HepG2 (cell line): Measurements from ENCODE around the gene CLPX. TPM values are rescaled to one million over a fixed set of nuclear protein-coding genes. Genes with fewer than 3 reads are reported as not detected.

Experiments used
- ATAC-seq: fragments of 200-7000 bp; cut with Tn5 transposase; 3 replicates; pipeline ENCODE4 v1.9.1; 2020; ENCODE audit warnings: mild to moderate bottlenecking, moderate library complexity
- BruUV-seq: library from RNA; stranded (reverse); fragments of 400-500 nt; replicated peaks from 2 replicates; lab custom pipeline; 2021; lab: Mats Ljungman, UMichigan
- CTCF ChIA-PET: fragments of 300-600 bp; formaldehyde crosslinking; extraction: SDS; loops from one replicate; lab custom pipeline; 2021; ENCODE audit warnings: low total read pairs, inconsistent platforms, low intra/inter-chr PET ratio; lab: Yijun Ruan, JAX
- POLR2A ChIA-PET: fragments of 350-600 bp; sonication (Branson Sonifier 250); formaldehyde crosslinking; loops from one replicate; lab custom pipeline; 2020; ENCODE audit warnings: antibody characterized with exemption, inconsistent platforms; lab: Yijun Ruan, JAX
- DNase-seq: peaks from one replicate; pipeline ENCODE4 v3.0.0-alpha.2; 2015; ENCODE audit warnings: low spot score
- FAIRE-seq: peaks from 3 replicates; lab custom pipeline; 2011; peaks lifted over from hg19 to GRCh38; lab: Jason Lieb, UNC
- H2AFZ ChIP-seq: one replicate; pipeline ENCODE4 v1.6.1; 2011; ENCODE audit warnings: low read length, inconsistent platforms
- H3K27ac ChIP-seq: fragments of 300-600 bp; 3 replicates; pipeline ENCODE4 v1.8.0; 2011; ENCODE audit warnings: mixed run types, mild to moderate bottlenecking, mixed read lengths, low read length, inconsistent platforms; ENCODE audit not compliant: insufficient read depth; ENCODE audit errors: extremely low read length
- H3K27me3 ChIP-seq, 2 experiments: fragments of 200-600 bp in 1 of 2; 2 replicates in 1 of 2; 3 replicates in 1 of 2; pipeline versions ENCODE4 v1.6.0 to v1.8.0; 2011; ENCODE audit warnings: low read length in 2 of 2, mild to moderate bottlenecking in 2 of 2, moderate library complexity in 2 of 2, inconsistent platforms in 1 of 2; ENCODE audit not compliant: insufficient read depth in 2 of 2, control insufficient read depth in 1 of 2
- H3K36me3 ChIP-seq, 2 experiments: fragments of 200-600 bp in 1 of 2; replicated peaks in 1 of 2; 2 replicates in 1 of 2; 3 replicates in 1 of 2; pipeline versions ENCODE4 v1.5.1 to v1.8.0; 2011; ENCODE audit warnings: low read length in 2 of 2, inconsistent platforms in 1 of 2; ENCODE audit not compliant: insufficient read depth in 2 of 2, control insufficient read depth in 1 of 2
- H3K4me1 ChIP-seq: 2 replicates; pipeline ENCODE4 v1.5.1; 2012; ENCODE audit warnings: low read length, inconsistent platforms; ENCODE audit not compliant: insufficient read depth
- H3K4me2 ChIP-seq: 2 replicates; pipeline ENCODE4 v1.6.0; 2011; ENCODE audit warnings: low read depth, low read length, inconsistent platforms
- H3K4me3 ChIP-seq, 3 experiments: fragments of 200-600 bp in 1 of 3; sonication (generic), shearing (Covaris generic) in 1 of 3; replicated peaks in 1 of 3; 2 replicates each; pipeline ENCODE4 v1.5.1; 2011 to 2016; ENCODE audit warnings: low read length in 3 of 3, inconsistent platforms in 2 of 3, low read depth in 2 of 3, mild to moderate bottlenecking in 2 of 3, control low read depth in 1 of 3, mixed read lengths in 1 of 3; ENCODE audit not compliant: insufficient read depth in 1 of 3
- H3K79me2 ChIP-seq: one replicate; pipeline ENCODE4 v1.6.1; 2011; ENCODE audit warnings: low read length, inconsistent platforms; ENCODE audit not compliant: insufficient read depth
- H3K9ac ChIP-seq: 2 replicates; pipeline ENCODE4 v1.6.0; 2011; ENCODE audit warnings: mild to moderate bottlenecking, low read depth, low read length, inconsistent platforms; ENCODE audit not compliant: insufficient read depth
- H3K9me3 ChIP-seq: 2 replicates; pipeline ENCODE4 v1.5.1; 2012; ENCODE audit warnings: mild to moderate bottlenecking, low read length
- H4K20me1 ChIP-seq: 2 replicates; pipeline ENCODE4 v1.6.0; 2011; ENCODE audit warnings: inconsistent platforms, mild to moderate bottlenecking, low read length, moderate library complexity; ENCODE audit not compliant: insufficient read depth
- ATF7 ChIP-seq, 2 experiments: fragments of 450-650 bp in 1 of 2; sonication (generic) in 1 of 2; formaldehyde crosslinking in 1 of 2; IDR thresholded peaks; 2 replicates each; pipeline versions ENCODE4 v1.4.0 to v1.6.1; 2016 to 2020; ENCODE audit warnings: antibody characterized with exemption in 1 of 2, mild to moderate bottlenecking in 1 of 2, missing genetic modification reagents in 1 of 2
- ATRX ChIP-seq: sonication (generic); formaldehyde crosslinking; IDR thresholded peaks from 2 replicates; pipeline ENCODE4 v1.4.0; 2020; ENCODE audit warnings: missing genetic modification reagents, borderline replicate concordance
- GFI1 ChIP-seq: sonication (generic); formaldehyde crosslinking; IDR thresholded peaks from 2 replicates; pipeline ENCODE4 v1.5.0; 2020; ENCODE audit warnings: missing genetic modification reagents, mild to moderate bottlenecking, borderline replicate concordance
- MAFF ChIP-seq: IDR thresholded peaks from 2 replicates; pipeline ENCODE4 v1.6.1; 2011; ENCODE audit warnings: low read depth, low read length, improper control_type of control experiment
- MBNL3 ChIP-seq: fragments of 250-450 bp; sonication (Bioruptor Pico); conservative IDR thresholded peaks from 2 replicates; pipeline ENCODE4 v1.8.0; 2022; ENCODE audit warnings: mild to moderate bottlenecking, inconsistent platforms
- NAIF1 ChIP-seq: sonication (generic); formaldehyde crosslinking; IDR thresholded peaks from 2 replicates; pipeline ENCODE4 v1.5.0; 2020; ENCODE audit warnings: mild to moderate bottlenecking, missing genetic modification reagents, borderline replicate concordance
- NONO ChIP-seq, 2 experiments: fragments of 450-650 bp in 1 of 2; sonication (generic) in 1 of 2; formaldehyde crosslinking in 1 of 2; IDR thresholded peaks in 1 of 2; conservative IDR thresholded peaks in 1 of 2; 2 replicates each; pipeline versions ENCODE4 v1.6.1 to v1.8.0; 2017 to 2022; ENCODE audit warnings: mild to moderate bottlenecking in 1 of 2, missing genetic modification reagents in 1 of 2, moderate library complexity in 1 of 2
- NR3C1 ChIP-seq: sonication (generic); formaldehyde crosslinking; IDR thresholded peaks from 2 replicates; pipeline ENCODE4 v1.4.0; 2020; ENCODE audit warnings: missing genetic modification reagents
- ONECUT2 ChIP-seq: sonication (generic); formaldehyde crosslinking; IDR thresholded peaks from 2 replicates; pipeline ENCODE4 v1.4.0; 2020; ENCODE audit warnings: missing genetic modification reagents
- PHF5A ChIP-seq: IDR thresholded peaks from one replicate; pipeline ENCODE4 v1.6.1; 2018; ENCODE audit warnings: low read depth, missing genetic modification reagents; ENCODE audit not compliant: unreplicated experiment
- SOX5 ChIP-seq: IDR thresholded peaks from 2 replicates; pipeline ENCODE4 v1.6.1; 2016; ENCODE audit warnings: borderline replicate concordance
- ZNF10 ChIP-seq: sonication (generic); formaldehyde crosslinking; IDR thresholded peaks from 2 replicates; pipeline ENCODE4 v1.4.0; 2020; ENCODE audit warnings: mild to moderate bottlenecking, low read depth, missing genetic modification reagents, borderline replicate concordance
- ZNF205 ChIP-seq: IDR thresholded peaks from 2 replicates; pipeline ENCODE4 v1.6.1; 2018; ENCODE audit warnings: missing biosample characterization, missing genetic modification reagents
- ZNF225 ChIP-seq: sonication (generic); formaldehyde crosslinking; IDR thresholded peaks from 2 replicates; pipeline ENCODE4 v1.4.0; 2020; ENCODE audit warnings: mild to moderate bottlenecking, missing genetic modification reagents
- ZNF670 ChIP-seq: sonication (generic); formaldehyde crosslinking; IDR thresholded peaks from 2 replicates; pipeline ENCODE4 v1.8.0; 2022; ENCODE audit warnings: mild to moderate bottlenecking, missing genetic modification reagents, borderline replicate concordance
- ZNF782 ChIP-seq: sonication (generic); formaldehyde crosslinking; IDR thresholded peaks from 2 replicates; pipeline ENCODE4 v1.4.0; 2020; ENCODE audit warnings: missing genetic modification reagents, mild to moderate bottlenecking, borderline replicate concordance
- WGBS: methylation state at CpG from one replicate; pipeline ENCODE4 v1.1.6; 2017; ENCODE audit warnings: low lambda C conversion rate; 5-methylcytosine and 5-hydroxymethylcytosine counted together
- in situ Hi-C: cut with HindIII; loops from 2 replicates; pipeline ENCODE4 v1.10.0; 2017; ENCODE audit warnings: low pct_unique_long_range_greater_than_20kb; ENCODE audit not compliant: extremely low pct_ligation_motif_present
- intact Hi-C: fragments of 100-400 bp; cut with micrococcal nuclease; formaldehyde crosslinking; loops from one replicate; pipeline ENCODE4 v1.10.0; 2022; ENCODE audit not compliant: unreplicated experiment
- polyA plus RNA-seq, 8 experiments: library from polyadenylated mRNA; depleted of rRNA in 3 of 8; stranded (reverse) in 7 of 8; unstranded in 1 of 8; fragments of >200 nt; fragmentation: Illumina TruSeq in 4 of 8; extraction: Trizol in 4 of 8; gene quantifications; 2 replicates each; pipeline versions ENCODE4 v1.2.1 to v1.2.3, GENCODE V29; 2011 to 2016; ENCODE audit warnings: low read depth in 4 of 8, missing spikeins in 1 of 8, mixed read lengths in 1 of 8; ENCODE audit not compliant: insufficient read depth in 1 of 8
- total RNA-seq, 5 experiments: library from RNA; depleted of rRNA; stranded (reverse); fragments of >200 nt; fragmentation: Illumina TruSeq; extraction: Trizol; gene quantifications; 2 replicates each; pipeline ENCODE4 v1.2.3, GENCODE V29; 2016; ENCODE audit warnings: low read depth in 1 of 5
- TF ChIP-seq, protein P1 (sequence below): sonication (generic); formaldehyde crosslinking; IDR thresholded peaks from 2 replicates; pipeline ENCODE4 v1.9.0; 2021; ENCODE audit warnings: missing genetic modification reagents, mild to moderate bottlenecking, borderline replicate concordance

CLPX gene
- total and polyA plus RNA-seq, 2 of the 13 experiments (the other 11 are each of a cell fraction or from before 2014, with no cell fraction given), result 33.9 to 61.3 TPM

DNA sequence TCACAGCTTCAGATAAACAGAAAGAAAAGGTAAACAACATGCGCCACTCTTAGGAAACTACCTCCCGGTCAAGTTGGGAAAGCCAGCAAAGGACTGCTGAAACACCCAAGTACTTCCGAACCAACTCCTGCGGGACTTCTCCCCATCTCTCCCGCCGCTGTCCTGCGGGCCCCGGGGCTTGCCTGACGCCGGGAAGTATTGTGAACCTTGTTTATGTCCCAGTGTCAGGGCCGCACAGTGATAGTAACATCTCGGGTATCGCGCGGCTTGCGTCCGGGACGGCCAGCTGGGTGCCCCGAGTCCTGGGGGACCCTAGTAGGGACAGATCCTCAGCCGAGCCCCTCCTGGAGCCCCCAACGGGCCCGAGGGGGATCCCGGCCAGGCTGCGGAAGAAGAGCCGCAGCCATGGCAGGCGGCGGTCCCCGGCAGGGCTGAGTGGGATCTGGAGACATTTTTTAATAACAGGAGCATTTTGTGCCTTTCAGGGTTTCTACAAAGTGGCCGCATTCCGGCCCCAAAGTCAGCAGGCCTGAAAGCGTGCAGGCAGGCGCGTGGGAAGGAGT lies 756 bp downstream of the CLPX start (continued):
- TF ChIP-seq SOX5 (CRISPR knock-in tag), result peak; percentile 8; the same call in 1 of the 2 replicates

DNA sequence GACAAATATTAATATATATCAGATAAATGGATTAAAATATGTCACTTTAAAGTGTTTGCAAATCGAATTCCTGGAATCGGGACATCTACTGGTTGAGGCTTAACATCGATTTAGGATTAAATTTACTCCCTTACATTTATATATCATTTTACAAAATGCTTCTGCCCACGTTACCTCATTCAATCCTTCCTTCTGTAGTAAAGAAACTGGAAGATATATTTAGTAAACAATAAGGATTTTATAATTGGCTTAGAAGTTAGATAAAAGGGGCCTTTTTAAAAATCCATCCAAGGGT lies 1.3 kb downstream of the CLPX start:
- no peak for FAIRE-seq
- ChIA-PET POLR2A (interaction anchor here (0.6 to 3.4 kb wide), 9 partner anchors 12 to 121 kb away, joined by 3 to 50 read pairs (median 5); partner anchors contain the start of genes PARP16, PDCD7 and RNU5B-1), CTCF (interaction anchor here (1.5 kb wide), 1 partner anchor 151 kb away, joined by 6 read pairs; no protein-coding TSS in a partner anchor)
- Histone ChIP-seq H3K27ac (peak overlapping the region; percentile 92), H3K36me3 (peaks cover 0 to 21% of the 10 kb centered on the region in 2 experiments; a peak in 1 of 5 replicates), H3K4me3 (peak overlapping the region; percentile 81 to 97 (median 90); a peak in 5 of 6 replicates), H4K20me1 (0 out of 2 replicates have a peak, but pooled peaks cover 8% of the 10 kb centered on the region), H2AFZ (no peak overlapping the region), H3K9ac (peak overlapping the region; percentile 92), H3K4me1 (peaks cover 46% of the 10 kb centered on the region), H3K9me3 (no peaks in the 10 kb centered on the region), H3K4me2 (peak overlapping the region; percentile 80), H3K79me2 (peaks cover 51% of the 10 kb centered on the region), H3K27me3 (no peaks in the 10 kb centered on the region; a peak in 1 of 5 replicates)
- no peak for DNase-seq
- intact Hi-C loops, result loop anchor here (10.0 kb wide), 2 partner anchors 149 to 201 kb away; no protein-coding TSS in a partner anchor
- 1% methylated on average over 4 of the region's 4 CpGs for WGBS
- TF ChIP-seq PHF5A (CRISPR knock-in tag), result no peak
- no peak for TF ChIP-seq MAFF
- no peak for TF ChIP-seq ATRX
- TF ChIP-seq ZNF670 (CRISPR knock-in tag), result 0 out of 2 replicates have a peak, but pooled peaks have one; percentile 32
- no peak for TF ChIP-seq ZNF205 (CRISPR knock-in tag)
- no peak for TF ChIP-seq NR3C1
- TF ChIP-seq MBNL3 (CRISPR knock-in tag), result no peak
- no peak for TF ChIP-seq NONO (IDR thresholded peaks at IDR 0.05)
- 0 out of 2 replicates have a peak, but pooled peaks have one; percentile 4 for TF ChIP-seq NONO (CRISPR knock-in tag; conservative IDR thresholded peaks at IDR 0.05)
- no peak for TF ChIP-seq ATF7 (IDR thresholded peaks at IDR 0.05)
- no peak for TF ChIP-seq ATF7 (CRISPR knock-in tag; IDR thresholded peaks at IDR 0.05)
- TF ChIP-seq, protein P1, sequence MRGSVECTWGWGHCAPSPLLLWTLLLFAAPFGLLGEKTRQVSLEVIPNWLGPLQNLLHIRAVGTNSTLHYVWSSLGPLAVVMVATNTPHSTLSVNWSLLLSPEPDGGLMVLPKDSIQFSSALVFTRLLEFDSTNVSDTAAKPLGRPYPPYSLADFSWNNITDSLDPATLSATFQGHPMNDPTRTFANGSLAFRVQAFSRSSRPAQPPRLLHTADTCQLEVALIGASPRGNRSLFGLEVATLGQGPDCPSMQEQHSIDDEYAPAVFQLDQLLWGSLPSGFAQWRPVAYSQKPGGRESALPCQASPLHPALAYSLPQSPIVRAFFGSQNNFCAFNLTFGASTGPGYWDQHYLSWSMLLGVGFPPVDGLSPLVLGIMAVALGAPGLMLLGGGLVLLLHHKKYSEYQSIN (CRISPR knock-in tag), result no peak
- TF ChIP-seq NAIF1, result no peak
- no peak for TF ChIP-seq ZNF782
- TF ChIP-seq GFI1, result no peak
- no peak for TF ChIP-seq ZNF10 (CRISPR knock-in tag)
- TF ChIP-seq ZNF225, result no peak
- no peak for TF ChIP-seq ONECUT2 (CRISPR knock-in tag)
- ATAC-seq, result no peak
- BruUV-seq, result TSS peak; percentile 59
- in situ Hi-C loops, result loop anchor here (10.0 kb wide), 1 partner anchor 201 kb away; no protein-coding TSS in a partner anchor
